HEK293T (cell line): ENCODE results near the gene NPPA.
"Not testable (repeated sequence)": the region's sequence is repeated elsewhere in the genome, so short reads cannot be mapped to it uniquely, and the experiment has no call there.

ENCODE experiments used
- CTCF ChIA-PET: fragments of 350-600 bp; formaldehyde crosslinking; extraction: SDS; loops from one replicate; lab custom pipeline; 2021; ENCODE audit warnings: antibody characterized with exemption, inconsistent platforms; lab: Yijun Ruan, JAX
- POLR2A ChIA-PET: fragments of 350-600 bp; formaldehyde crosslinking; extraction: SDS; loops from one replicate; lab custom pipeline; 2020; ENCODE audit warnings: antibody characterized with exemption, inconsistent platforms; lab: Yijun Ruan, JAX
- DNase-seq: peaks from one replicate; pipeline ENCODE4 v3.0.0; 2012; ENCODE audit warnings: mixed read lengths; ENCODE audit errors: extremely low spot score
- ARNT ChIP-seq: fragments of 450-650 bp; IDR thresholded peaks from 2 replicates; pipeline ENCODE4 v1.6.1; 2017; ENCODE audit warnings: mild to moderate bottlenecking
- BHLHE40 ChIP-seq: fragments of 450-650 bp; IDR thresholded peaks from 2 replicates; pipeline ENCODE4 v1.6.1; 2016; ENCODE audit warnings: mild to moderate bottlenecking, moderate library complexity, borderline replicate concordance
- CTBP1 ChIP-seq: fragments of 450-650 bp; IDR thresholded peaks from 2 replicates; pipeline ENCODE4 v1.6.1; 2016; ENCODE audit warnings: borderline replicate concordance
- ELF4 ChIP-seq: fragments of 450-650 bp; IDR thresholded peaks from 2 replicates; pipeline ENCODE4 v1.6.1; 2017; ENCODE audit warnings: antibody characterized with exemption
- FOXA1 ChIP-seq: fragments of 450-650 bp; IDR thresholded peaks from 2 replicates; pipeline ENCODE4 v1.6.1; 2016; ENCODE audit warnings: mild to moderate bottlenecking
- FOXK2 ChIP-seq: fragments of 450-650 bp; IDR thresholded peaks from 2 replicates; pipeline ENCODE4 v1.6.1; 2016; ENCODE audit warnings: mild to moderate bottlenecking
- FOXM1 ChIP-seq: fragments of 450-650 bp; IDR thresholded peaks from 2 replicates; pipeline ENCODE4 v1.6.1; 2017; ENCODE audit warnings: mild to moderate bottlenecking, borderline replicate concordance
- HDGF ChIP-seq: fragments of 450-650 bp; IDR thresholded peaks from 2 replicates; pipeline ENCODE4 v1.6.1; 2017; ENCODE audit warnings: antibody characterized with exemption, borderline replicate concordance
- L3MBTL2 ChIP-seq: fragments of 450-650 bp; conservative IDR thresholded peaks from 2 replicates; pipeline ENCODE4 v1.6.1; 2016; ENCODE audit warnings: mild to moderate bottlenecking
- LEF1 ChIP-seq: fragments of 450-650 bp; IDR thresholded peaks from 2 replicates; pipeline ENCODE4 v1.6.1; 2017; ENCODE audit warnings: mild to moderate bottlenecking, borderline replicate concordance
- NFRKB ChIP-seq: fragments of 450-650 bp; IDR thresholded peaks from 2 replicates; pipeline ENCODE4 v1.6.1; 2016; ENCODE audit warnings: mild to moderate bottlenecking, moderate library complexity
- PKNOX1 ChIP-seq: fragments of 450-650 bp; IDR thresholded peaks from 2 replicates; pipeline ENCODE4 v1.6.1; 2016
- SP1 ChIP-seq: fragments of 450-650 bp; IDR thresholded peaks from 2 replicates; pipeline ENCODE4 v1.6.1; 2017
- SUZ12 ChIP-seq: fragments of 450-650 bp; IDR thresholded peaks from 2 replicates; pipeline ENCODE4 v1.6.1; 2016; ENCODE audit warnings: mild to moderate bottlenecking
- TARDBP ChIP-seq: fragments of 450-650 bp; IDR thresholded peaks from 2 replicates; pipeline ENCODE4 v1.6.1; 2016
- ZNF384 ChIP-seq: fragments of 450-650 bp; IDR thresholded peaks from 2 replicates; pipeline ENCODE4 v1.6.1; 2016

NPPA gene

GRCh38 chr1:11847667-11848372 lies at the start of gene NPPA:
Gene NPPA (minus strand): TSS chr1:11847783. CDS start chr1:11847684, 99 bp downstream.
- DNase-seq = no peak
- POLR2A ChIA-PET = interaction anchor here (1.3 kb wide), 1 partner anchor 61 kb away, joined by 6 read pairs; no protein-coding TSS in a partner anchor
- TF ChIP-seq CTBP1 (no peak), FOXK2 (no peak), FOXA1 (no peak), ARNT (no peak), ZNF384 (no peak), FOXM1 (no peak), L3MBTL2 (no peak)
- CTCF ChIA-PET = interaction anchor here (0.6 to 1.6 kb wide), 3 partner anchors 10 to 183 kb away, joined by 3 to 5 read pairs (median 4); no protein-coding TSS in a partner anchor

- POLR2A ChIA-PET, DNase-seq: not testable (repeated sequence)
- CTCF ChIA-PET = interaction anchor here (1.0 to 3.0 kb wide), 2 partner anchors 57 to 110 kb away, joined by 3 to 17 read pairs; no protein-coding TSS in a partner anchor
Observed at GRCh38 chr1:11894501-11894900, 46.9 kb upstream of the NPPA start.

GRCh38 chr1:11893907-11894251 lies 46.3 kb upstream of the NPPA start:
- TF ChIP-seq HDGF (no peak), ZNF384 (no peak), L3MBTL2 (no peak), LEF1 (no peak), FOXM1 (no peak), FOXK2 (no peak), SP1 (no peak), BHLHE40 (no peak), FOXA1 (no peak), PKNOX1 (no peak), ELF4 (no peak), SUZ12 (no peak), NFRKB (no peak)
- CTCF ChIA-PET = interaction anchor here (1.0 to 3.0 kb wide), 4 partner anchors 9 to 109 kb away, joined by 3 to 17 read pairs (median 4); no protein-coding TSS in a partner anchor
- POLR2A ChIA-PET = no interaction called here
- peak; percentile 81 for DNase-seq

GRCh38 chr1:11891433-11892186 lies 44.0 kb upstream of the NPPA start:
- no peak for DNase-seq
- ChIA-PET POLR2A (interaction anchor here (1.2 to 2.0 kb wide), 2 partner anchors 17 to 18 kb away, joined by 5 to 7 read pairs; no protein-coding TSS in a partner anchor), CTCF (interaction anchor here (0.6 to 3.0 kb wide), 7 partner anchors 12 to 448 kb away, joined by 3 to 17 read pairs (median 3); no protein-coding TSS in a partner anchor)
- TF ChIP-seq ELF4 (no peak), SUZ12 (no peak), LEF1 (no peak), ZNF384 (no peak), NFRKB (no peak), BHLHE40 (no peak)

GRCh38 chr1:11888877-11889208 lies 41.3 kb upstream of the NPPA start:
- CTCF ChIA-PET = interaction anchor here (1.1 kb wide), 1 partner anchor 51 kb away, joined by 4 read pairs; no protein-coding TSS in a partner anchor

DNA sequence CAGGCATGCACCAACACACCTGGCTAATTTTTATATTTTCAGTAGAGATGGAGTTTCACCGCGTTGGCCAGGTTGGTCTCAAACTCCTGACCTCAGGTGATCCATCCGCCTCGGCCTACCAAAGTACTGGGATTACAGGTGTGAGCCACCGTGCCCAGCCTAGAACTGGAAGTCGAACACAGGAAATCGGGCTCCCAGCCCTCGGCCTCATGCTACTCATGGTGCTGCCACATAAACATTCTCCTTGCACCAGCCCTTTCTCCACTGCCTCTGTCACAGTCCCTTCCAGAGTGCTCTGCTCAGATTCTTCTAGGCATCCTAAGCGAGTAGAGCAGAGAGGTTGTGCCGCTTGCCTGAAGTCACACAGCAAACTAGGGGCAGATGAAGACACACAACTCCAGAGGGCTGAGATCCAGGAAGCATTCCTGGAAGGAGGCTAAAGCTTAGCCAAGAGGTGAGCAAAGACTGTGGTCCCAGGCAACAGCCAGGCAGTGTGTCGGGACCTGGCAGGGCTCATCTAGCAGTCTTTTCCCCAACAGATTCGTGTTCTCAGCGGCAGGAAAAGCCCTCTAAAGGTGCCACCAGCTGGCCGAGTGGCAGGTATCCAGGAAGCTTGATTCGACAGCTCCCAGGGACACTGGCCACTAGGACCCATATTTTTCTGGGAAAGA lies 40.8 kb upstream of the NPPA start:
- ChIA-PET POLR2A (no interaction called here), CTCF (interaction anchor here (1.1 kb wide), 1 partner anchor 50 kb away, joined by 4 read pairs; no protein-coding TSS in a partner anchor)
- no peak for DNase-seq
- no peak for TF ChIP-seq CTBP1
- no peak for TF ChIP-seq NFRKB
- TF ChIP-seq ARNT = no peak
- no peak for TF ChIP-seq HDGF
- no peak for TF ChIP-seq ELF4
- TF ChIP-seq SP1 = no peak
- TF ChIP-seq LEF1 = no peak

More at GRCh38 chr1:11888877-11889208, 41.3 kb upstream of the NPPA start:
- TF ChIP-seq HDGF = no peak
- no peak for TF ChIP-seq FOXA1
- no peak for TF ChIP-seq TARDBP
- no peak for TF ChIP-seq FOXK2
- TF ChIP-seq FOXM1 = no peak
- TF ChIP-seq LEF1 = no peak
- TF ChIP-seq ZNF384 = no peak
- no peak for TF ChIP-seq CTBP1
- no peak for TF ChIP-seq SP1
- TF ChIP-seq ELF4 = no peak
- TF ChIP-seq PKNOX1 = no peak
- no peak for TF ChIP-seq L3MBTL2
- TF ChIP-seq BHLHE40 = no peak
- POLR2A ChIA-PET = no interaction called here
- DNase-seq = no peak

DNA sequence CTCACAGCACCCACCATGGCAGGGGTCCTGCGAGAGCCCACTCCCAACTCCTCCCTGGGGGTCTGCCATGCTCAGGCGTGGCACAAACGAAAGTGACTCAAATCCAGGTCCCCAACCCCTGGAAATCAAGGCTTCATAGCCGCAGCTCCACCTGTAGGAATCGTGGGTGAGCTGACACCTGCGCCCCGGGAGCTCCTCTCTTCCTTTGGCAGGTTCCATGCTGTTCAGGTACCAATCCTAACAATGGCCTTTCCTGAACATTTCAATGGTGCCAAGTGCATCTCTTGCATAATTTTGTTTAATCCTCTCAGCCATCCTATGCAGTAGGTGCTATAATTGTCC lies 40.1 kb upstream of the NPPA start:
- CTCF ChIA-PET = no interaction called here
- no peak for DNase-seq
- no peak for TF ChIP-seq FOXM1
- TF ChIP-seq SP1 = no peak
- TF ChIP-seq ARNT = no peak
- no peak for TF ChIP-seq SUZ12
- no peak for TF ChIP-seq LEF1
- no peak for TF ChIP-seq PKNOX1
- POLR2A ChIA-PET = interaction anchor here (0.8 to 2.7 kb wide), 2 partner anchors 21 to 91 kb away, joined by 4 to 16 read pairs; no protein-coding TSS in a partner anchor
